ENCODE measurements around the gene PRR4.

PRR4 gene, protein sequence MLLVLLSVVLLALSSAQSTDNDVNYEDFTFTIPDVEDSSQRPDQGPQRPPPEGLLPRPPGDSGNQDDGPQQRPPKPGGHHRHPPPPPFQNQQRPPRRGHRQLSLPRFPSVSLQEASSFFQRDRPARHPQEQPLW

DNA sequence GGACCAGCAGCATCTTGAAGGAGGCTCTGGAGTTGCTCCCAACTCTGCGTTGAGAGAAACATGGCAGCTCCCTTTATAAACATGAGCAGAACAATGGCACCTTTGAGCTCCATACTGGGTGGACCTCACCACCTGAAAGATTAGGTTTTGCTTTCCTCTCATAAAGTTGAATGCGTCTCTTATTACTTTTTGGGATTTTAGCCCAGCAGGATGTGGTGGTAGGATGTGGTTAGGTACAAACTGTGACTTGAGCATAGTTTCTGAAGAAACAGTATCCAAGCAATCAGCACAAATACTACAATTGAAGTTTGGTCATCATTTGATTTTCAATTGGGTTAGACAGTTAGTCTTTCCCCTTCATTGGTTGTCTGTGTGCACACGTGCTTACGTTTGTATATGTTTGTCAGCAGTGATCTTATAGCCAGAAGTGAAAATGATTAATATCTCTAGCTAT lies at the start of gene PRR4:
PRR4 (minus strand) TSS at position 51 of the 454 bp plus-strand sequence; CDS start at position 13, 38 bp downstream.
- DNase-seq = peak; percentile 13

- no peak for DNase-seq
Measured at GRCh38 chr12:10896854-10897253, 47.6 kb upstream of the PRR4 start.

GRCh38 chr12:10891937-10892336 lies 42.7 kb upstream of the PRR4 start:
- no peak for DNase-seq

DNA sequence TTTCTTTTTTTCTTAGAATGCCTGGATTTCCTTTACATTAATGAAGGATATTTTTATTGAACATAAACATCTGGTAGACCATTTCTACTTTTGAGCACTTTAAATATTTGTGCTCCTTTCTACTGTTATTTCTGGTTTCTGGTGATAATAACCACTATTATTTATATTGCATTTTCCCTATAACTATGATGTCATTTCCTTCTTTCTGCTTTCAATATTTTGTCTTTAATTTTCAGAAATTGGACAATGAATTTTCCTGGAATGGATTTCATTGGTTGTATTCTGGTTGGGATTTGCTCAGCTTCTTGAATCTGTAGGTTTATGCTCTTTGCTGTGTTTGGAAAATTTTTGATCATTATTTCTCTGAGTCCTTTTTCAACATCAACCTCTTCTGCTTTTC lies 40.0 kb upstream of the PRR4 start:
- no peak for DNase-seq

- DNase-seq = no peak
Measured at GRCh38 chr12:10884086-10884725, 34.9 kb upstream of the PRR4 start, which contains the start of gene PRH1. TSS of gene PRH1 (minus strand) at chr12:10884255. CDS start at chr12:10884217, 38 bp downstream.

- DNase-seq = no peak
Measured at GRCh38 chr12:10873378-10873777, 24.1 kb upstream of the PRR4 start.

GRCh38 chr12:10867381-10867780 lies 18.1 kb upstream of the PRR4 start:
- no peak for DNase-seq

DNA sequence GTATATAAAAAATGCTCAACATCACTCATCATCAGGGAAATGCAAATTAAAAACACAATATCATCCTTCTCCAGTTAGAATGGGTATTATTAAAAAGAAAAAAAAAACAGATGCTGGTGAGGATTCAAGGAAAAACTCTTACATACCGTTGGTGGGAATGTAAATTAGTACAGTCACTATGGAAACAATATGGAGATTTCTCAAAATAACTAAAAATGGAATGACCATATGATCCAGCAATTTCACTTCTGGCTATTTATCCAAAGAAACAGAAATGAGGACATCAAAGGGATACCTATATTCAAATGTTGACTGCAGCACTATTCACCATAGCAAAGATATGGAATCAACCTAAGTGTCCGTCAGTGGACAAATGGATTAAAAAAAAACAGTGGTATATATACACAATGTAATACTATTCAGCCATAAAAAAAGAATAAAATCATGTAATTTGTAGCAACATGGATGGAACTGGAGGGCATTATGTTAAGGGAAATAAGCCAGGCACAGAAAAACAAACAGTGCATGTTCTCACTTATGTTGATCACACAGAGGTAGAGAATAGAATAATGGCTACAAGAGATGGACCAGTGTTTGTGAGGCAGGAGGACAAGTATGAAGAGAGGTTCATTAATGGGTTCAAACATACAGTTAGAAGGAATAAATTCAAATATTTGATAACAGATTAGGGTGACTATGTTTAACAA lies 14.4 kb upstream of the PRR4 start:
- no peak for DNase-seq

DNA sequence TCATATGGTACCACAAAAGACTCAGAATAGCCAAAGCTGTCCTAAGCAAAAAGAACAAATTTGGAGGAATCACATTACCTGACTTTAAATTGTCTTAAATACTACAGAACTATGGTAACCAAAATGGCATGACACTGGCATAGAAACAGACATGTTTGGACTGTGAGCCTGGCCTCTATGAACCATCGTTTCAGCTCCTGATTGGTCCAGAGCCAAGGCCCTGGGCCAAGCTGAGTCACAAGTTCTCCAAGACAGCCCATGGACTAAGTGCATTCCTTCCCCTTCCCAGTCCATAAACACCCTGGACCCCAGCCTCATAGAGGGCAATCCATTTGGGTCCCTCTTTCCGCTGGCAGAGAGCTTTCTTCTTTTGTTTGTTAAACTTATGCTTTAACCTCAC lies 12.1 kb upstream of the PRR4 start:
- no peak for DNase-seq

DNA sequence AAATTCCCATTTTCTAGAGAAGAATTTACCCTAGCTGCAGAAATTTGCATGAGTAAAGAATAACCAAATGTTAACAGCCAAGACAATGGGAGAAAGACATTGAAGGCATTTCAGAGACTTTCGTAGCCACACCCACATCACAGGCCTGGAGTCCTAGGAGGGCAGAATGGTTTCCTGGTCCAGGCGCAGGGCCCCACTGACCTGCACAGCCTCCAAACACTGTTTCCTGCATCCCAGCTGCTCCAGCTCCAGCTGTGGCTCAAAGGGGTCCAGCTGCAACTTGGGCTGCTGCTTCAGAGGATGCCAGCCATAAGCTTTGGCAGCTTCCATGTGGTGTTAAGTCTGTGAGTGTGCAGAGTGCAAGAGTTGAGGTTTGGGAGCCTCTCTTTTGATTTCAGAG lies 6.5 kb upstream of the PRR4 start:
- DNase-seq = no peak

DNA sequence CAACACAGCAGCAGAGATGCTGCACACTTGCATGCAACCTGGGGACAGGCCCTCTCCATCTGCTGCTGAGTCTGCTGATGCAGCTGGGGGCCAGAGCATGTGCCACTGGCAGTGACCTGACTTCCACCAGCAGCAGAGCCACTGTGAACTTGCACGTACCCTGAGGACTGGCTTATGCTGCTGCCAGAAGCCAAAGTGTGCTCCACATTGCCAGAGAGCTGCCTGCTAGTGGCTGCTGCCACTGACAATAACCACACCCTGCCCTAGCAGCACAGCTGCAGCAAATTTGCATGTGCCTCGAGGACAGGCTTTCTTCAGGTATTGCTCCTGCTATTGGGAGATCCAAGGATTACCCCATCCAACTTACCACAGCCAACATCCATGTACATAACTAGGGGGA lies 4.5 kb upstream of the PRR4 start:
- DNase-seq = no peak

DNA sequence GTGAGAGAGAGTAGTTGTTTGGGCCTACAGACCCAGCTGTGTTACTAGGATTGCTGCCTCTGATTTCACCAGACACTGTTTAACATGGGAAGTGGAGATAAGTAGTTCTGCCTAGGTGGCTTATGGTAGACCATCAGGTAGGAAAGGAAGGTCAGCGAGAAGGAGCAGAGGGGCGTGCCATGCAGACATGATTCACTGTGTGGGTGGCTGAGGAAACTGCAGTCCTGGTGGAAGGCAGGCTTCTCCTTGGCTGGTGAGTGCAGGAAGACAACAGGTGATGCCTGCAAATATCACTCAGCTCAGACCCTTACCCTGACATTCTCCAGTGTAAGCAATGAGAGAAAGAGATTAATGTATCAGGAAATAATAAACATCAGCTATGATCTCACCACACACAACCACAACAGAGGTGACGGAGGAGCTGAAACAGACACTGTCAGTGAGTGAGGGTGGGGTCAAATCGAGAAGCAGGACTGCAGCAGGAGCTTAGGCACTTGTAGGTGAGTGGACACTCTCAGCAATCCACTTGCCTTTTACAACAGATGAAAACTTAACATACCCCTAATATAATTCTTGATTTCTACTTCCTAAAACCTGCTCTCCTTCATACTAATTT lies 2.1 kb upstream of the PRR4 start:
- DNase-seq = no peak

GRCh38 chr12:10847744-10848143 lies 1.5 kb downstream of the PRR4 start:
- DNase-seq = no peak

DNA sequence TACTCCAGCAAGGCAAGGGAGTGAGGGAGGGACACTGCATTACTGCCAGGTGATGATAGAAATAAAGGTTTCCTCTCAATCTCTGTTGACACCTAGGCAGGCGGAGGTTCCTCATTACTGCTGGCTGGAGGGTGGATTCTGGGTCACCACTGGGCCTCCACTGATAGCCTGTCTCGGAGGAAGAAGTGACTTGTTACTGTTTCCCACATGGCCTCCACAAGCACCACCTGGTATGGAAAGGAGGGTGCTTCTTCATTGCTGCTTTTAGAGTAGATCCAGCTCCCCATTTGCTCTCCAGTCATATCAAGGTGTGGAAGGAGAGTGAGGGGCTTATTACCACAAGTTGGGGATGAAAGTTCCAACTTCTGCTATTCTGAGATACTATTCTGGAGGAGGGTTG lies 6.4 kb downstream of the PRR4 start:
- DNase-seq = no peak

DNA sequence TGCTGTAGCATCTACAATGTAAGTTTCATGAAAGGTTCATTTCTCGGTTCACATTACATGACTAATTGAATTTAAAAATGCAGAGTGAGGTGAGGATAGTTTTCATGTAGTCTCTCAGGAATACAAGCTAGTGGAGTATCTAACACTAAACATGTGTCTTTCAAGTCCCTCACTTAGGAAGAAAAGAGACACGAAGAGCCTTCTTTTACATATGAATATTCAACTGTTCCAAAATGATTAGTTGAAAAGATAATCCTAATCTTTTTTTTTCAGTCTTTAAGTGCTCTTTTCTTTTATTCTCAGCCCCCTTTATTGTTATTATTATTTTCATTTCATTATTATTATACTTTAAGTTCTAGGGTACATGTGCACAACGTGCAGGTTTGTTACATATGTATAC lies 10.8 kb downstream of the PRR4 start:
- no peak for DNase-seq

DNA sequence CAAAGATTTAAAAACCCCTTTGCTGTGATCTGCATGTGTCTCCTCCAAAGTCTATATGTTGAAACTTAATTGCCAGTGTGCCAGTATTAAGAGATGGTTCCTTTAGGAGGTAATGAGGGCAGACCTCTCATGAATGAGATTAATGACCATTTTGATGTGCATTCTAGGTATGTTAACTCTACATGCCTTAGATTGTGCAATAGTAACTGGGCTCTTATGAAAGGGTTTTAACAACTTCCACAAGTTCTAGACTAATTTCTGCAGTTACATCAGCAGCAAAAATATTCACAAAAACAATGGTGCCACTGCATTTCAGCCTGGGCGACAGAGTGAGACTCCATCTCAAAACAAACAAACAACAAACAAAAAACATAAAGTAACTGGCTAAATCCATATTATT lies 19.3 kb downstream of the PRR4 start:
- no peak for DNase-seq

DNA sequence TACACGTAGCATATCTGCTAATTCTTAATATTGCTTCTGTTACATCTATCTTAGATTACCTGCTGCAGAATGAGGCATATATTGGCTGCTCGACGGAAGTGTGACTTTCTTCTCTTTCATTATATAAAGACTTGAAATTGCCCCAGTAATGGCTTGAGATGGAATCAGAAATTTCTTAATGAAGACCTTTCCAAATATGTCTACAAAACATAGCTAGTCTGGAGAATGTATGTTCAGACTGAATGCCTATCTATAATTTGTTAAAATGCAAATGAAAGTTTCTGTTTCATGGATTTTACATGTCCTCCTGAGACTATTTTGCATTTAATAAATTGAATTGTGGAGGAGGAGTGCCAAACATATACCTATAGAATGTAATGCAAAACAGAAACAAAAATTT lies 23.0 kb downstream of the PRR4 start, which contains the start of gene TAS2R10:
TAS2R10 (minus strand) TSS at position 101 of the 400 bp plus-strand sequence; CDS start at position 12, 89 bp downstream.
- no peak for DNase-seq

DNA sequence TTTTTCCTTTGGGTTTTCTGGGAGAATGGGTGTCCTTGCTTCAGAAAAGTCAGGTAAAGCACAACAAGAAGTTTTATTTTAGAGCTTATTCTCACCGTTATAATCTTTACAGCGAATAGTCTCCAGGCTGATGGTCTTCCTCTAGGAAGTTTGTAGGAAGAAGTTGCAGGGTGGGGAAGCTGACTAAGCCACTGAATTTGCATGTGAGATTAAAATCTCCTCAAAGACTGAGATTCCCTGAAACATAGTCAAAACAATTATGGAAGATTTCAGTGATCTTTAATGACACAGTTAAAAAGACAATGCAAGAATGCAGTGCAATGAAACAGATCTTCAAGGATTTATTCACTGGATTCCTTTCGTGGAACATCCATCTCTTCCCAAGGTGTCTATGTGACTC lies 24.3 kb downstream of the PRR4 start:
- DNase-seq = no peak

- DNase-seq = no peak
Measured at GRCh38 chr12:10811883-10812536, 37.3 kb downstream of the PRR4 start.

- DNase-seq = no peak
Measured at GRCh38 chr12:10810068-10810467, 39.2 kb downstream of the PRR4 start, which contains the start of gene TAS2R9. TSS of gene TAS2R9 (minus strand) at chr12:10810168. CDS start at chr12:10810075, 93 bp downstream.

GRCh38 chr12:10807186-10807585 lies 42.1 kb downstream of the PRR4 start, which contains the start of gene TAS2R8:
TSS of gene TAS2R8 (minus strand) at chr12:10807286. CDS start at chr12:10806980, 306 bp downstream.
- no peak for DNase-seq

GRCh38 chr12:10802587-10802986 lies 46.7 kb downstream of the PRR4 start, which contains the start of gene TAS2R7:
TSS of gene TAS2R7 (minus strand) at chr12:10802627. CDS start at chr12:10802570, 57 bp downstream.
- DNase-seq = no peak

GRCh38 chr12:10801741-10802140 lies 47.5 kb downstream of the PRR4 start:
- DNase-seq = no peak
